ENCODE measurements around the gene NAP1L1. TPM values are rescaled to one million over a fixed set of nuclear protein-coding genes. Genes with fewer than 3 reads are reported as not detected.

NAP1L1 gene
- total RNA-seq, 1 experiment from 2014 or later: 946 TPM

DNA sequence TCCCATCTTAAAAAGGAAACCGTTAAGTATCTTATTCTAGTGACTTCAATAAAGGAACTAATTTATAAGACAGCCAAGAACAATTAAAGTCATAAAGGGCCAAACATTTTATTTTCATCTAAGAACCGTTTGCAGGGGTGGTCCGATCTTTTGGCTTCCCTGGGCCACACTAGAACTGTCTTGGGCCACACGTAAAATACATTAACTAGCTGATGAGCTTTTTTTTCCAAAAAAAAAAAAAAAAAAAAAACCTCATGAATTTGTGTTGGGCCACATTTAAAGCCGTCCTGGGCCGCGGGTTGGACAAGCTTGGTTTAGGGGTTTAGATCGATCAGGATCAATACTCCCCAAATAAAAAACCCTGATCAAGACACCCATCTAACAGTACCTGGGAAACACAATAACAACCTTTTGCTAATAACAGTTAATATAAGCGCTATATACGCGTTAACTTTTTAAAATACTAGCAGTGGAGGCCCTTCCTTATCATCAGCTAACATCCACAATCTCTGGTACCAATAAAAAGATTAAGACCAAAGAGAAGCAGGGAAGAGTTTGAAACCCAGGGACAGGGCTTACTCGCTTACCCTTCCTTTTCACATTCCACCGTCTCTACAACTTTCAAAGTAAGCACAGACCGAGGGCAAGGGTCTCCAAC, 1.1 kb downstream of the NAP1L1 start:
- H3K4me1 Mint-ChIP-seq: peaks cover 51% of the 10 kb centered on the region
- ATAC-seq: no peak
- H3K27me3 Mint-ChIP-seq (ENCODE audit: low read depth): peaks cover 3% of the 10 kb centered on the region; the same call in 1 of the 2 replicates
- ChIA-PET CTCF (no interaction called here), POLR2A (interaction anchor here (1.9 kb wide), 1 partner anchor 9 kb away, joined by 6 read pairs; no protein-coding TSS in a partner anchor)
- H3K27ac Mint-ChIP-seq: peak overlapping the region; percentile 96
- TF ChIP-seq, protein P1, sequence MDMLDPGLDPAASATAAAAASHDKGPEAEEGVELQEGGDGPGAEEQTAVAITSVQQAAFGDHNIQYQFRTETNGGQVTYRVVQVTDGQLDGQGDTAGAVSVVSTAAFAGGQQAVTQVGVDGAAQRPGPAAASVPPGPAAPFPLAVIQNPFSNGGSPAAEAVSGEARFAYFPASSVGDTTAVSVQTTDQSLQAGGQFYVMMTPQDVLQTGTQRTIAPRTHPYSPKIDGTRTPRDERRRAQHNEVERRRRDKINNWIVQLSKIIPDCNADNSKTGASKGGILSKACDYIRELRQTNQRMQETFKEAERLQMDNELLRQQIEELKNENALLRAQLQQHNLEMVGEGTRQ (CRISPR knock-in tag; IDR thresholded peaks at IDR 0.05): no peak
- no peak for TF ChIP-seq HMGA2 (CRISPR knock-in tag; IDR thresholded peaks at IDR 0.05)
- TF ChIP-seq FOXJ3 (CRISPR knock-in tag; IDR thresholded peaks at IDR 0.05; ENCODE audit: borderline replicate concordance): no peak
- TF ChIP-seq MYBL2 (CRISPR knock-in tag; IDR thresholded peaks at IDR 0.05): no peak
- no peak for TF ChIP-seq ZNF416 (CRISPR knock-in tag; IDR thresholded peaks at IDR 0.05)
- no peak for TF ChIP-seq GTF2I (CRISPR knock-in tag; conservative IDR thresholded peaks at IDR 0.05)
- TF ChIP-seq ETV6 (CRISPR knock-in tag; IDR thresholded peaks at IDR 0.05): no peak
- TF ChIP-seq NR1H2 (CRISPR knock-in tag; IDR thresholded peaks at IDR 0.05): no peak
- TF ChIP-seq, protein P2, sequence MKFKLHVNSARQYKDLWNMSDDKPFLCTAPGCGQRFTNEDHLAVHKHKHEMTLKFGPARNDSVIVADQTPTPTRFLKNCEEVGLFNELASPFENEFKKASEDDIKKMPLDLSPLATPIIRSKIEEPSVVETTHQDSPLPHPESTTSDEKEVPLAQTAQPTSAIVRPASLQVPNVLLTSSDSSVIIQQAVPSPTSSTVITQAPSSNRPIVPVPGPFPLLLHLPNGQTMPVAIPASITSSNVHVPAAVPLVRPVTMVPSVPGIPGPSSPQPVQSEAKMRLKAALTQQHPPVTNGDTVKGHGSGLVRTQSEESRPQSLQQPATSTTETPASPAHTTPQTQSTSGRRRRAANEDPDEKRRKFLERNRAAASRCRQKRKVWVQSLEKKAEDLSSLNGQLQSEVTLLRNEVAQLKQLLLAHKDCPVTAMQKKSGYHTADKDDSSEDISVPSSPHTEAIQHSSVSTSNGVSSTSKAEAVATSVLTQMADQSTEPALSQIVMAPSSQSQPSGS (CRISPR knock-in tag; IDR thresholded peaks at IDR 0.05; ENCODE audit: borderline replicate concordance, low read depth): no peak
- TF ChIP-seq, protein P3, sequence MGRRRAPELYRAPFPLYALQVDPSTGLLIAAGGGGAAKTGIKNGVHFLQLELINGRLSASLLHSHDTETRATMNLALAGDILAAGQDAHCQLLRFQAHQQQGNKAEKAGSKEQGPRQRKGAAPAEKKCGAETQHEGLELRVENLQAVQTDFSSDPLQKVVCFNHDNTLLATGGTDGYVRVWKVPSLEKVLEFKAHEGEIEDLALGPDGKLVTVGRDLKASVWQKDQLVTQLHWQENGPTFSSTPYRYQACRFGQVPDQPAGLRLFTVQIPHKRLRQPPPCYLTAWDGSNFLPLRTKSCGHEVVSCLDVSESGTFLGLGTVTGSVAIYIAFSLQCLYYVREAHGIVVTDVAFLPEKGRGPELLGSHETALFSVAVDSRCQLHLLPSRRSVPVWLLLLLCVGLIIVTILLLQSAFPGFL (CRISPR knock-in tag; IDR thresholded peaks at IDR 0.05; ENCODE audit: borderline replicate concordance): no peak
- no peak for TF ChIP-seq SMAD3 (CRISPR knock-in tag; IDR thresholded peaks at IDR 0.05; ENCODE audit: borderline replicate concordance)
- TF ChIP-seq, protein P4, sequence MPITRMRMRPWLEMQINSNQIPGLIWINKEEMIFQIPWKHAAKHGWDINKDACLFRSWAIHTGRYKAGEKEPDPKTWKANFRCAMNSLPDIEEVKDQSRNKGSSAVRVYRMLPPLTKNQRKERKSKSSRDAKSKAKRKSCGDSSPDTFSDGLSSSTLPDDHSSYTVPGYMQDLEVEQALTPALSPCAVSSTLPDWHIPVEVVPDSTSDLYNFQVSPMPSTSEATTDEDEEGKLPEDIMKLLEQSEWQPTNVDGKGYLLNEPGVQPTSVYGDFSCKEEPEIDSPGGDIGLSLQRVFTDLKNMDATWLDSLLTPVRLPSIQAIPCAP (CRISPR knock-in tag; IDR thresholded peaks at IDR 0.05): no peak
- TF ChIP-seq, protein P5, sequence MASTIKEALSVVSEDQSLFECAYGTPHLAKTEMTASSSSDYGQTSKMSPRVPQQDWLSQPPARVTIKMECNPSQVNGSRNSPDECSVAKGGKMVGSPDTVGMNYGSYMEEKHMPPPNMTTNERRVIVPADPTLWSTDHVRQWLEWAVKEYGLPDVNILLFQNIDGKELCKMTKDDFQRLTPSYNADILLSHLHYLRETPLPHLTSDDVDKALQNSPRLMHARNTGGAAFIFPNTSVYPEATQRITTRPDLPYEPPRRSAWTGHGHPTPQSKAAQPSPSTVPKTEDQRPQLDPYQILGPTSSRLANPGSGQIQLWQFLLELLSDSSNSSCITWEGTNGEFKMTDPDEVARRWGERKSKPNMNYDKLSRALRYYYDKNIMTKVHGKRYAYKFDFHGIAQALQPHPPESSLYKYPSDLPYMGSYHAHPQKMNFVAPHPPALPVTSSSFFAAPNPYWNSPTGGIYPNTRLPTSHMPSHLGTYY (CRISPR knock-in tag; IDR thresholded peaks at IDR 0.05): no peak
- TF ChIP-seq RELA (CRISPR knock-in tag; IDR thresholded peaks at IDR 0.05; ENCODE audit: borderline replicate concordance): no peak
- peak overlapping the region; percentile 94 for H3K4me3 Mint-ChIP-seq
- no peak for DNase-seq (ENCODE audit: low spot score)
- H3K36me3 Mint-ChIP-seq: peaks cover 11% of the 10 kb centered on the region
- H3K9me3 Mint-ChIP-seq: no peaks in the 10 kb centered on the region

DNA sequence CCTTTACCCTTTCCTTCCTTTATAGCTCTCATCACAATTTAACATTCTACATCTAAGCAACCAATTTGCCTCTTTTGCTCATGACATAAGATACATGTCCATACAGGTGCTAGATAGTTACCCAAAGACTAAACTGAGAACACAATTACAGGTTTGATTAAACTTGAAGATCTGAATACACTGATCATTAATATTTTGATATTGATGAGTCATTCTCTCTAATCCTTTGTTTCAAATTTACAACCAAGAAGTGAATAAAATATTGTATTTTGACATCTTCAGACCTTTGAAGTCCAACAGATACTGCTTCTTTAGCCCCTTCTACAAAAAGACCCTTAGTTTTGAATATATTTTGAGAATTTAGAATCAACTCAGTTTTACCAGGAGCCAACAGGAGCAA, 2.6 kb downstream of the NAP1L1 start:
- Mint-ChIP-seq H3K4me1 (peaks cover 60% of the 10 kb centered on the region), H3K27ac (peak overlapping the region; percentile 71; the same call in 1 of the 2 replicates)
- TF ChIP-seq, protein P6, sequence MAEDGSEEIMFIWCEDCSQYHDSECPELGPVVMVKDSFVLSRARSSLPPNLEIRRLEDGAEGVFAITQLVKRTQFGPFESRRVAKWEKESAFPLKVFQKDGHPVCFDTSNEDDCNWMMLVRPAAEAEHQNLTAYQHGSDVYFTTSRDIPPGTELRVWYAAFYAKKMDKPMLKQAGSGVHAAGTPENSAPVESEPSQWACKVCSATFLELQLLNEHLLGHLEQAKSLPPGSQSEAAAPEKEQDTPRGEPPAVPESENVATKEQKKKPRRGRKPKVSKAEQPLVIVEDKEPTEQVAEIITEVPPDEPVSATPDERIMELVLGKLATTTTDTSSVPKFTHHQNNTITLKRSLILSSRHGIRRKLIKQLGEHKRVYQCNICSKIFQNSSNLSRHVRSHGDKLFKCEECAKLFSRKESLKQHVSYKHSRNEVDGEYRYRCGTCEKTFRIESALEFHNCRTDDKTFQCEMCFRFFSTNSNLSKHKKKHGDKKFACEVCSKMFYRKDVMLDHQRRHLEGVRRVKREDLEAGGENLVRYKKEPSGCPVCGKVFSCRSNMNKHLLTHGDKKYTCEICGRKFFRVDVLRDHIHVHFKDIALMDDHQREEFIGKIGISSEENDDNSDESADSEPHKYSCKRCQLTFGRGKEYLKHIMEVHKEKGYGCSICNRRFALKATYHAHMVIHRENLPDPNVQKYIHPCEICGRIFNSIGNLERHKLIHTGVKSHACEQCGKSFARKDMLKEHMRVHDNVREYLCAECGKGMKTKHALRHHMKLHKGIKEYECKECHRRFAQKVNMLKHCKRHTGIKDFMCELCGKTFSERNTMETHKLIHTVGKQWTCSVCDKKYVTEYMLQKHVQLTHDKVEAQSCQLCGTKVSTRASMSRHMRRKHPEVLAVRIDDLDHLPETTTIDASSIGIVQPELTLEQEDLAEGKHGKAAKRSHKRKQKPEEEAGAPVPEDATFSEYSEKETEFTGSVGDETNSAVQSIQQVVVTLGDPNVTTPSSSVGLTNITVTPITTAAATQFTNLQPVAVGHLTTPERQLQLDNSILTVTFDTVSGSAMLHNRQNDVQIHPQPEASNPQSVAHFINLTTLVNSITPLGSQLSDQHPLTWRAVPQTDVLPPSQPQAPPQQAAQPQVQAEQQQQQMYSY (CRISPR knock-in tag; IDR thresholded peaks at IDR 0.05): no peak
- TF ChIP-seq, protein P2 (CRISPR knock-in tag; IDR thresholded peaks at IDR 0.05; ENCODE audit: borderline replicate concordance, low read depth): no peak
- TF ChIP-seq, protein P7, sequence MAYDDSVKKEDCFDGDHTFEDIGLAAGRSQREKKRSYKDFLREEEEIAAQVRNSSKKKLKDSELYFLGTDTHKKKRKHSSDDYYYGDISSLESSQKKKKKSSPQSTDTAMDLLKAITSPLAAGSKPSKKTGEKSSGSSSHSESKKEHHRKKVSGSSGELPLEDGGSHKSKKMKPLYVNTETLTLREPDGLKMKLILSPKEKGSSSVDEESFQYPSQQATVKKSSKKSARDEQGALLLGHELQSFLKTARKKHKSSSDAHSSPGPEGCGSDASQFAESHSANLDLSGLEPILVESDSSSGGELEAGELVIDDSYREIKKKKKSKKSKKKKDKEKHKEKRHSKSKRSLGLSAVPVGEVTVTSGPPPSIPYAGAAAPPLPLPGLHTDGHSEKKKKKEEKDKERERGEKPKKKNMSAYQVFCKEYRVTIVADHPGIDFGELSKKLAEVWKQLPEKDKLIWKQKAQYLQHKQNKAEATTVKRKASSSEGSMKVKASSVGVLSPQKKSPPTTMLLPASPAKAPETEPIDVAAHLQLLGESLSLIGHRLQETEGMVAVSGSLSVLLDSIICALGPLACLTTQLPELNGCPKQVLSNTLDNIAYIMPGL (CRISPR knock-in tag; IDR thresholded peaks at IDR 0.05): no peak
- TF ChIP-seq, protein P8, sequence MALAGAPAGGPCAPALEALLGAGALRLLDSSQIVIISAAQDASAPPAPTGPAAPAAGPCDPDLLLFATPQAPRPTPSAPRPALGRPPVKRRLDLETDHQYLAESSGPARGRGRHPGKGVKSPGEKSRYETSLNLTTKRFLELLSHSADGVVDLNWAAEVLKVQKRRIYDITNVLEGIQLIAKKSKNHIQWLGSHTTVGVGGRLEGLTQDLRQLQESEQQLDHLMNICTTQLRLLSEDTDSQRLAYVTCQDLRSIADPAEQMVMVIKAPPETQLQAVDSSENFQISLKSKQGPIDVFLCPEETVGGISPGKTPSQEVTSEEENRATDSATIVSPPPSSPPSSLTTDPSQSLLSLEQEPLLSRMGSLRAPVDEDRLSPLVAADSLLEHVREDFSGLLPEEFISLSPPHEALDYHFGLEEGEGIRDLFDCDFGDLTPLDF (CRISPR knock-in tag; IDR thresholded peaks at IDR 0.05): no peak
- no peak for TF ChIP-seq ZNF396 (CRISPR knock-in tag; IDR thresholded peaks at IDR 0.05; ENCODE audit: borderline replicate concordance)

More for the DNA sequence above, 2.6 kb downstream of the NAP1L1 start:
- peaks cover 11% of the 10 kb centered on the region for H3K36me3 Mint-ChIP-seq
- CTCF ChIA-PET: interaction anchor here (0.5 to 1.0 kb wide), 2 partner anchors 10 to 31 kb away, joined by 3 to 4 read pairs; no protein-coding TSS in a partner anchor
- peaks cover 3% of the 10 kb centered on the region; the same call in 1 of the 2 replicates for H3K27me3 Mint-ChIP-seq (ENCODE audit: low read depth)
- DNase-seq (ENCODE audit: low spot score): no peak
- H3K9me3 Mint-ChIP-seq: no peaks in the 10 kb centered on the region
- ATAC-seq: no peak
- POLR2A ChIA-PET: no interaction called here
- peak overlapping the region; percentile 94 for H3K4me3 Mint-ChIP-seq

Measured in WTC11 (cell line).